H1 (cell line): ENCODE results near the gene MSI1. TPM values are rescaled to one million over a fixed set of nuclear protein-coding genes. Genes with fewer than 3 reads are reported as not detected.

Experiments used
- CTCF ChIA-PET: fragments of 300-600 bp; sonication (Branson Sonifier 250); formaldehyde crosslinking; loops from one replicate; lab custom pipeline; 2021; ENCODE audit not compliant: partially characterized antibody; lab: Charles Lee
- POLR2A ChIA-PET: fragments of 300-600 bp; sonication (Branson Sonifier 250); formaldehyde crosslinking; loops from one replicate; lab custom pipeline; 2021; ENCODE audit warnings: inconsistent platforms; ENCODE audit not compliant: partially characterized antibody; lab: Charles Lee
- DNase-seq, 2 experiments: peaks; one replicate each; pipeline versions ENCODE4 v3.0.0 to v3.0.0-alpha.2; 2010 to 2022; ENCODE audit warnings: low spot score in 2 of 2, low read depth in 1 of 2, mixed read lengths in 1 of 2
- FAIRE-seq: peaks from 2 replicates; lab custom pipeline; 2011; peaks lifted over from hg19 to GRCh38; lab: Jason Lieb, UNC
- H2AFZ ChIP-seq: 2 replicates; pipeline ENCODE4 v1.8.1; 2012; ENCODE audit warnings: low read length, inconsistent platforms
- H2AK5ac ChIP-seq: 2 replicates; pipeline ENCODE4 v1.6.1; 2013; ENCODE audit warnings: low read depth, low read length
- H2BK120ac ChIP-seq: replicated peaks from 2 replicates; pipeline ENCODE3; 2013; ENCODE audit warnings: low read depth, low read length, inconsistent platforms
- H2BK12ac ChIP-seq: 2 replicates; pipeline ENCODE4 v1.6.1; 2013; ENCODE audit warnings: low read depth, low read length
- H2BK15ac ChIP-seq: 2 replicates; pipeline ENCODE4 v1.6.1; 2013; ENCODE audit warnings: low read length
- H2BK20ac ChIP-seq: 2 replicates; pipeline ENCODE4 v1.6.1; 2013; ENCODE audit warnings: low read length
- H2BK5ac ChIP-seq: 2 replicates; pipeline ENCODE4 v1.6.1; 2013; ENCODE audit warnings: low read depth, low read length
- H3K14ac ChIP-seq: 2 replicates; pipeline ENCODE4 v1.6.1; 2013; ENCODE audit warnings: inconsistent platforms; ENCODE audit not compliant: insufficient read length
- H3K18ac ChIP-seq: 2 replicates; pipeline ENCODE4 v1.6.1; 2013; ENCODE audit warnings: low read length; ENCODE audit errors: extremely low read depth
- H3K23ac ChIP-seq: 2 replicates; pipeline ENCODE4 v1.6.1; 2013; ENCODE audit warnings: inconsistent platforms; ENCODE audit not compliant: insufficient read length
- H3K23me2 ChIP-seq: 2 replicates; pipeline ENCODE4 v1.6.1; 2013; ENCODE audit warnings: low read depth, low read length
- H3K27ac ChIP-seq: 2 replicates; pipeline ENCODE4 v1.6.1; 2011; ENCODE audit warnings: low read depth, low read length, inconsistent platforms
- H3K27me3 ChIP-seq, 4 experiments: replicated peaks in 1 of 4; 1 replicate in 1 of 4; 2 replicates in 3 of 4; pipeline versions ENCODE4 v1.6.1 to v1.8.1; 2011 to 2013; ENCODE audit warnings: low read length in 3 of 4, mild to moderate bottlenecking in 3 of 4, inconsistent platforms in 2 of 4, mixed read lengths in 2 of 4, moderate library complexity in 1 of 4; ENCODE audit not compliant: control insufficient read depth in 3 of 4, insufficient read depth in 3 of 4; ENCODE audit errors: extremely low read depth in 1 of 4
- H3K36me3 ChIP-seq, 4 experiments: 2 replicates each; pipeline versions ENCODE4 v1.6.1 to v1.8.1; 2011 to 2013; ENCODE audit warnings: mild to moderate bottlenecking in 4 of 4, low read length in 3 of 4, moderate library complexity in 2 of 4, control low read depth in 1 of 4, inconsistent platforms in 1 of 4; ENCODE audit not compliant: insufficient read depth in 4 of 4, control insufficient read depth in 2 of 4
- H3K4ac ChIP-seq: replicated peaks from 2 replicates; pipeline ENCODE3; 2013; ENCODE audit warnings: low read length, low read depth, mixed read lengths, inconsistent platforms; ENCODE audit not compliant: insufficient read length
- H3K4me1 ChIP-seq, 4 experiments: replicated peaks in 1 of 4; 1 replicate in 1 of 4; 2 replicates in 3 of 4; pipeline versions ENCODE4 v1.6.1 to v1.8.1; 2011 to 2013; ENCODE audit warnings: low read length in 3 of 4, inconsistent platforms in 2 of 4, mixed read lengths in 1 of 4; ENCODE audit not compliant: insufficient read depth in 4 of 4, control insufficient read depth in 3 of 4
- H3K4me2 ChIP-seq, 2 experiments: 2 replicates each; pipeline versions ENCODE4 v1.6.1 to v1.8.1; 2011 to 2013; ENCODE audit warnings: low read depth in 2 of 2, low read length in 2 of 2, control low read depth in 1 of 2, inconsistent platforms in 1 of 2, mild to moderate bottlenecking in 1 of 2; ENCODE audit not compliant: insufficient read depth in 1 of 2
- H3K4me3 ChIP-seq, 4 experiments: fragments of 200-600, 300-600 bp in 1 of 4; sonication (generic), shearing (Covaris generic), sonication (Bioruptor Twin) in 1 of 4; 2 replicates each; pipeline versions ENCODE4 v1.5.1 to v1.8.1; 2011 to 2016; ENCODE audit warnings: low read length in 4 of 4, low read depth in 3 of 4, control low read depth in 2 of 4, inconsistent platforms in 2 of 4, mild to moderate bottlenecking in 2 of 4, mixed read lengths in 1 of 4, moderate library complexity in 1 of 4; ENCODE audit not compliant: insufficient read depth in 2 of 4; ENCODE audit errors: extremely low read depth in 1 of 4
- H3K56ac ChIP-seq: replicated peaks from 2 replicates; pipeline ENCODE3; 2013; ENCODE audit warnings: low read depth, mild to moderate bottlenecking, mixed read lengths, low read length, inconsistent platforms; ENCODE audit not compliant: insufficient read length
- H3K79me1 ChIP-seq: 2 replicates; pipeline ENCODE4 v1.6.1; 2013; ENCODE audit warnings: low read depth, low read length, control low read depth
- H3K79me2 ChIP-seq, 2 experiments: 2 replicates each; pipeline versions ENCODE4 v1.6.1 to v1.8.1; 2012 to 2013; ENCODE audit warnings: low read length in 2 of 2, mild to moderate bottlenecking in 2 of 2, inconsistent platforms in 1 of 2; ENCODE audit not compliant: insufficient read depth in 2 of 2, control insufficient read depth in 1 of 2
- H3K9ac ChIP-seq, 4 experiments: replicated peaks in 1 of 4; 1 replicate in 1 of 4; 2 replicates in 3 of 4; pipeline versions ENCODE4 v1.6.1 to v1.8.1; 2011 to 2013; ENCODE audit warnings: low read depth in 3 of 4, low read length in 3 of 4, control low read depth in 2 of 4, mild to moderate bottlenecking in 2 of 4, moderate library complexity in 2 of 4, inconsistent platforms in 1 of 4; ENCODE audit errors: extremely low read depth in 1 of 4
- H3K9me3 ChIP-seq, 2 experiments: 2 replicates each; pipeline versions ENCODE4 v1.6.1 to v1.8.1; 2012 to 2013; ENCODE audit warnings: mild to moderate bottlenecking in 2 of 2, moderate library complexity in 2 of 2, control low read depth in 1 of 2, inconsistent platforms in 1 of 2, low read depth in 1 of 2, low read length in 1 of 2, mixed read lengths in 1 of 2; ENCODE audit not compliant: insufficient read depth in 2 of 2
- H4K20me1 ChIP-seq, 2 experiments: replicated peaks in 1 of 2; 2 replicates each; pipeline versions ENCODE3 to v1.8.1; 2011 to 2013; ENCODE audit warnings: inconsistent platforms in 2 of 2, low read length in 2 of 2, mild to moderate bottlenecking in 1 of 2; ENCODE audit not compliant: insufficient read depth in 2 of 2, control insufficient read depth in 1 of 2
- H4K5ac ChIP-seq: 2 replicates; pipeline ENCODE4 v1.6.1; 2013; ENCODE audit warnings: low read length, low read depth, mixed read lengths, inconsistent platforms; ENCODE audit not compliant: insufficient read length
- H4K8ac ChIP-seq: 2 replicates; pipeline ENCODE4 v1.8.0; 2013; ENCODE audit warnings: mild to moderate bottlenecking, moderate library complexity, low read length, inconsistent platforms; ENCODE audit not compliant: insufficient read depth; ENCODE audit errors: extremely low read depth
- H4K91ac ChIP-seq: replicated peaks from 2 replicates; pipeline ENCODE3; 2013; ENCODE audit warnings: low read length, mixed read lengths, inconsistent platforms; ENCODE audit not compliant: insufficient read length
- CEBPB ChIP-seq: IDR thresholded peaks from 2 replicates; pipeline ENCODE4 v1.6.1; 2012; ENCODE audit warnings: low read depth, low read length
- CREB1 ChIP-seq: IDR thresholded peaks from 2 replicates; pipeline ENCODE4 v1.6.1; 2012; ENCODE audit warnings: inconsistent platforms
- EP300 ChIP-seq, 2 experiments: IDR thresholded peaks; 1 replicate in 1 of 2; 2 replicates in 1 of 2; pipeline ENCODE4 v1.6.1; 2011 to 2012; ENCODE audit warnings: low read depth in 2 of 2, low read length in 2 of 2, mild to moderate bottlenecking in 2 of 2, borderline replicate concordance in 1 of 2, inconsistent platforms in 1 of 2, moderate library complexity in 1 of 2
- JUN ChIP-seq: IDR thresholded peaks from 2 replicates; pipeline ENCODE4 v1.6.1; 2011; ENCODE audit warnings: low read depth, mild to moderate bottlenecking, improper control_type of control experiment, low read length
- POU5F1 ChIP-seq: IDR thresholded peaks from 2 replicates; pipeline ENCODE4 v1.6.1; 2011; ENCODE audit warnings: low read depth, mild to moderate bottlenecking, low read length, moderate library complexity
- RBBP5 ChIP-seq: IDR thresholded peaks from 2 replicates; pipeline ENCODE4 v1.7.1; 2012; ENCODE audit warnings: low read depth, mild to moderate bottlenecking, inconsistent platforms, low read length, moderate library complexity, borderline replicate concordance
- SAP30 ChIP-seq: fragments of 300-600 bp; sonication (generic); IDR thresholded peaks from 2 replicates; pipeline ENCODE4 v1.7.1; 2012; ENCODE audit warnings: low read length, moderate library complexity, mild to moderate bottlenecking, inconsistent platforms; ENCODE audit not compliant: insufficient read depth, insufficient replicate concordance
- SIX5 ChIP-seq: IDR thresholded peaks from 2 replicates; pipeline ENCODE4 v1.6.1; 2011; ENCODE audit warnings: mild to moderate bottlenecking, low read depth, low read length
- SRF ChIP-seq: IDR thresholded peaks from 2 replicates; pipeline ENCODE4 v1.6.1; 2011; ENCODE audit warnings: mild to moderate bottlenecking, low read depth, low read length, moderate library complexity
- YY1 ChIP-seq: IDR thresholded peaks from 2 replicates; pipeline ENCODE4 v1.6.1; 2011; ENCODE audit warnings: low read depth, mild to moderate bottlenecking, low read length
- WGBS, 2 experiments: shearing (Covaris generic) in 1 of 2; methylation state at CpG; one replicate each; pipeline versions ENCODE4 v1.1.6 to v1.1.7; 2013 to 2015; ENCODE audit warnings: low lambda C conversion rate in 2 of 2, mixed read lengths in 2 of 2, inconsistent platforms in 1 of 2, low coverage in 1 of 2, missing lambda C conversion rate in 1 of 2; ENCODE audit not compliant: insufficient replicate concordance in 2 of 2, insufficient coverage in 1 of 2, insufficient read length in 1 of 2; ENCODE audit errors: extremely low coverage in 1 of 2, missing lambda C conversion rate in 1 of 2; 5-methylcytosine and 5-hydroxymethylcytosine counted together
- polyA plus RNA-seq, 7 experiments: library from polyadenylated mRNA; depleted of rRNA in 3 of 7; stranded (reverse) in 5 of 7; unstranded in 2 of 7; fragments of >200 nt in 5 of 7; fragments of 200-250 nt in 2 of 7; gene quantifications; 1 replicate in 5 of 7; 2 replicates in 1 of 7; 4 replicates in 1 of 7; pipeline versions ENCODE4 v1.2.1 to v1.2.3, GENCODE V29; 2011 to 2013; ENCODE audit warnings: missing spikeins in 2 of 7, mixed read lengths in 2 of 7
- total RNA-seq: library from RNA; stranded (reverse); fragmentation: NEBNext Ultra II Directional; extraction: Animal tissue kit (Norgen Biotek cat#: 25700); gene quantifications from 2 replicates; pipeline ENCODE4 v1.2.1, GENCODE V29; 2021
- TF ChIP-seq, protein P1 (sequence below): IDR thresholded peaks from 2 replicates; pipeline ENCODE4 v1.6.1; 2012; ENCODE audit warnings: inconsistent platforms
- TF ChIP-seq, protein P2 (sequence below): IDR thresholded peaks from 2 replicates; pipeline ENCODE4 v1.6.1; 2011; ENCODE audit warnings: low read depth, mild to moderate bottlenecking, low read length; ENCODE audit not compliant: insufficient read depth

Gene MSI1
- total and polyA plus RNA-seq, 2 of the 8 experiments (the other 6 are each of a cell fraction or from before 2014, with no cell fraction given): 13.5 to 51.9 TPM

- Histone ChIP-seq H2AFZ (no peak overlapping the region), H3K23me2 (no peaks in the 10 kb centered on the region), H2BK20ac (no peak overlapping the region), H4K20me1 (no peaks in the 10 kb centered on the region), H3K23ac (no peak overlapping the region), H3K9ac (no peak overlapping the region), H2BK5ac (no peak overlapping the region), H3K36me3 (no peaks in the 10 kb centered on the region), H2BK15ac (no peak overlapping the region), H3K56ac (no peak overlapping the region), H4K5ac (no peak overlapping the region), H4K8ac (no peak overlapping the region), H2BK120ac (no peak overlapping the region), H4K91ac (no peak overlapping the region), H3K4ac (no peak overlapping the region), H3K18ac (no peak overlapping the region), H2BK12ac (no peak overlapping the region), H3K14ac (no peak overlapping the region), H3K4me3 (no peak overlapping the region), H3K4me2 (no peak overlapping the region), H2AK5ac (no peak overlapping the region), H3K79me1 (no peaks in the 10 kb centered on the region; the same call in 1 of the 2 replicates), H3K79me2 (no peaks in the 10 kb centered on the region), H3K27ac (no peak overlapping the region), H3K9me3 (no peaks in the 10 kb centered on the region), H3K4me1 (peaks cover 0 to 3% (median 1%) of the 10 kb centered on the region in 4 experiments; a peak in 4 of 7 replicates), H3K27me3 (no peaks in the 10 kb centered on the region)
- CTCF ChIA-PET: interaction anchor here (0.8 to 3.3 kb wide), 7 partner anchors 10 to 57 kb away, joined by 3 to 28 read pairs (median 5); no protein-coding TSS in a partner anchor
- WGBS, 2 experiments: 87% methylated on average over 6 of the region's 6 CpGs; no CpG with 5 or more reads in 1 of the 2 experiments
- POLR2A ChIA-PET: interaction anchor here (0.9 to 3.7 kb wide), 7 partner anchors 8 to 181 kb away, joined by 3 to 11 read pairs (median 3); partner anchors contain the start of gene RPLP0
- FAIRE-seq (no peak), DNase-seq (no peak)
- TF ChIP-seq YY1 (no peak), SAP30 (no peak), CREB1 (no peak), SIX5 (no peak), POU5F1 (no peak), EP300 (IDR thresholded peaks at IDR 0.05; ENCODE audit: borderline replicate concordance in 1 of 2, low read depth in 2 of 2, low read length in 2 of 2) (no peak), JUN (no peak), SRF (no peak), RBBP5 (no peak), CEBPB (no peak)
- TF ChIP-seq, protein P1, sequence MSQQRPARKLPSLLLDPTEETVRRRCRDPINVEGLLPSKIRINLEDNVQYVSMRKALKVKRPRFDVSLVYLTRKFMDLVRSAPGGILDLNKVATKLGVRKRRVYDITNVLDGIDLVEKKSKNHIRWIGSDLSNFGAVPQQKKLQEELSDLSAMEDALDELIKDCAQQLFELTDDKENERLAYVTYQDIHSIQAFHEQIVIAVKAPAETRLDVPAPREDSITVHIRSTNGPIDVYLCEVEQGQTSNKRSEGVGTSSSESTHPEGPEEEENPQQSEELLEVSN: no peak
- TF ChIP-seq, protein P2, sequence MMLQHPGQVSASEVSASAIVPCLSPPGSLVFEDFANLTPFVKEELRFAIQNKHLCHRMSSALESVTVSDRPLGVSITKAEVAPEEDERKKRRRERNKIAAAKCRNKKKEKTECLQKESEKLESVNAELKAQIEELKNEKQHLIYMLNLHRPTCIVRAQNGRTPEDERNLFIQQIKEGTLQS: no peak
Measured at GRCh38 chr12:120381752-120382419, 12.9 kb upstream of the MSI1 start.
